AG04449 (cell line): ENCODE data around the gene HPSE.

Experiments used
- CTCF ChIA-PET: fragments of 350-600 bp; formaldehyde crosslinking; extraction: SDS; loops from one replicate; lab custom pipeline; 2021; ENCODE audit warnings: antibody characterized with exemption; lab: Yijun Ruan, JAX
- POLR2A ChIA-PET: fragments of 400-600, 350-600 bp; formaldehyde crosslinking; extraction: SDS; loops from one replicate; lab custom pipeline; 2020; ENCODE audit warnings: antibody characterized with exemption, inconsistent platforms; lab: Yijun Ruan, JAX
- DNase-seq: peaks from one replicate; pipeline ENCODE4 v3.0.0-alpha.2; 2010; ENCODE audit warnings: low read depth, low spot score
- H3K4me3 ChIP-seq: 2 replicates; pipeline ENCODE4 v1.5.1; 2011; ENCODE audit warnings: low read depth, mild to moderate bottlenecking, control low read depth, low read length
- CTCF ChIP-seq: IDR thresholded peaks from one replicate; pipeline ENCODE4 v1.5.1; 2011; ENCODE audit warnings: mild to moderate bottlenecking, moderate library complexity, low read length, control low read depth, inconsistent platforms; ENCODE audit not compliant: insufficient read depth; ENCODE audit errors: missing control alignments

The HPSE gene

GRCh38 chr4:83371235-83371634 is 36.6 kb upstream of the HPSE start:
- no peak for TF ChIP-seq CTCF
- ChIA-PET POLR2A (no interaction called here), CTCF (interaction anchor here (1.0 to 4.0 kb wide), 2 partner anchors 9 to 14 kb away, joined by 3 to 27 read pairs; no protein-coding TSS in a partner anchor)
- no peak for DNase-seq
- no peak overlapping the region for H3K4me3 ChIP-seq

DNA sequence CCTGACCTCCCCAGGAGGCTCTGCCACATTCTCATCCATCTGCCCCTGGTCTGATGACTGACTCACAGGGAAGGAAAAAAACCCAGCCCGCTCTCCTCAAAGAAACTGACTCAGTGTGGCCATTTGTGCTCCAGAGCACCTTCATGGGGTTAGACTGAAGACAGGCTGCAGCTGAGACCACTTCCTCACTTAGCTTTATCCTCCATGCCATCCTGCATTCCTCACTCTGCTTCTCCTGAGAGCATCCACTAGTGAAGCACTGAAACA is 35.9 kb upstream of the HPSE start:
- POLR2A ChIA-PET = no interaction called here
- no peak for DNase-seq
- TF ChIP-seq CTCF = no peak
- CTCF ChIA-PET = interaction anchor here (1.0 to 4.0 kb wide), 3 partner anchors 8 to 271 kb away, joined by 3 to 27 read pairs (median 3); no protein-coding TSS in a partner anchor
- no peak overlapping the region for H3K4me3 ChIP-seq

DNA sequence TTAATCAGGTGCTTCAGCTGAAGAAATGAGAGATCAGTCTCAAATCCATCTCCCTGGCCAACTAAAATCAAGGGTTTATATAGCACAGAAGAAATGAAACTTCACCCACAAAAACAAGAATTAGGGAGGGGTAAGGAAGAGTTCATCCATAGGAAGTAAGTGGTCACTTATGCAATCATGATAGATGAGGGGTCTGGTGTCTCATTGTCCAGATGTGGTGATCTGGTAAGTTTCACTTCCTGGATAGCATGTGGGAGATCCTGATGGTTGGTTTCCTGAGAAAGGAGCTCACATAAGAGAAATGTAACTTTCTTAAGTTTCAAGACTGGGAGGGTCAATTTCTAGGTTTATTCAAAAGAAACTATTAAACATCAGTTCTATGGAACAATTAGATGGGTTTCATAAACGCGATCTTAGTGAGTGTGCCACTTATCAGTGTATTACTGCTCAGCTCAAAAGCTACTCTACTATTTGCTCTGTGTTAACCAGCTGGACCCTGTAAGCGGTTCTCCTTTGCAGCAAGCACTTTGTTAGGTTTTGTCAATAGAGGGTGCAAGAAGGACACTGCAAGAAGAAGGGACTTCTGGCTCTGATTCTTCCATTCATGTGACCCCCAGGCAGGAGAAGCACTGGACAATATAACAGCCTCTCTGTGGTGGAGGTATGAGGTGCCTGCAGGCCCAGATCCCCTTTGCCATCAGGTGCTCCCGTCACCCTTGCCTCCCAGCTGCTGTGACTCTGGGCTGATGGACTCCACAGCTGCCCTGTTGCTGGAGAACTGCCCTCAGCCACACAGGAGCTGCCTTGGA is 35.4 kb upstream of the HPSE start:
- ChIA-PET CTCF (interaction anchor here (1.0 to 4.0 kb wide), 3 partner anchors 8 to 271 kb away, joined by 3 to 27 read pairs (median 3); no protein-coding TSS in a partner anchor), POLR2A (no interaction called here)
- no peak for TF ChIP-seq CTCF
- no peak overlapping the region for H3K4me3 ChIP-seq
- no peak for DNase-seq

GRCh38 chr4:83364312-83364711 is 29.7 kb upstream of the HPSE start:
- ChIA-PET POLR2A (interaction anchor here (0.7 kb wide), 1 partner anchor 25 kb away, joined by 4 read pairs; no protein-coding TSS in a partner anchor), CTCF (interaction anchor here (1.1 to 3.6 kb wide), 3 partner anchors 10 to 275 kb away, joined by 3 to 15 read pairs (median 3); no protein-coding TSS in a partner anchor)
- DNase-seq = no peak
- no peak overlapping the region for H3K4me3 ChIP-seq
- no peak for TF ChIP-seq CTCF

GRCh38 chr4:83362492-83363329 is 28.1 kb upstream of the HPSE start:
- DNase-seq = no peak
- POLR2A ChIA-PET = no interaction called here
- TF ChIP-seq CTCF = peak; percentile 25
- CTCF ChIA-PET = interaction anchor here (0.6 to 3.6 kb wide), 13 partner anchors 9 to 278 kb away, joined by 3 to 27 read pairs (median 4); partner anchors contain the start of genes HELQ and MRPS18C
- H3K4me3 ChIP-seq = no peak overlapping the region
